Astrocyte (in vitro differentiated cells and primary cell): Measurements from ENCODE around the gene HYLS1.

ENCODE experiments used
- CTCF ChIP-seq: IDR thresholded peaks from 2 replicates; pipeline ENCODE4 v1.5.1; 2011; ENCODE audit warnings: low read depth, mild to moderate bottlenecking, inconsistent platforms, low read length, moderate library complexity; ENCODE audit not compliant: insufficient read depth
- EZH2 ChIP-seq: IDR thresholded peaks from 2 replicates; pipeline ENCODE4 v1.6.1; 2012; ENCODE audit warnings: mild to moderate bottlenecking, low read length, inconsistent platforms; ENCODE audit not compliant: insufficient read depth

- TF ChIP-seq CTCF (no peak), EZH2 (no peak)
Observed at GRCh38 chr11:125938418-125938817, 51.0 kb downstream of the HYLS1 start.
